Body of pancreas (tissue), 4 donors: ENCODE data around the gene GLI3. TPM values are rescaled to one million over a fixed set of nuclear protein-coding genes. Genes with fewer than 3 reads are reported as not detected.

ENCODE experiments used
- ATAC-seq: fragments of 150-250 bp; one replicate; pipeline ENCODE4 v1.9.1; 2016
- DNase-seq, 4 donors: peaks; one replicate each; pipeline ENCODE4 v3.0.0-alpha.2; 2019
- H3K27ac ChIP-seq, 4 donors: fragments of 200-600 bp; sonication (generic); 1 replicate in 3 of 4; 2 replicates in 1 of 4; pipeline versions ENCODE4 v1.5.1 to v1.6.1; 2016 to 2019; ENCODE audit warnings: mild to moderate bottlenecking in 1 of 4, mixed read lengths in 1 of 4, moderate library complexity in 1 of 4
- H3K27me3 ChIP-seq, 2 donors: fragments of 200-600 bp; sonication (generic); one replicate each; pipeline ENCODE4 v1.6.0; 2016; ENCODE audit warnings: mild to moderate bottlenecking in 1 of 2
- H3K36me3 ChIP-seq, 2 donors: fragments of 200-600 bp; sonication (generic); replicated peaks in 1 of 2; 2 replicates each; pipeline ENCODE4 v1.5.1; 2016; ENCODE audit warnings: low read depth in 2 of 2; ENCODE audit not compliant: insufficient read depth in 1 of 2
- H3K4me1 ChIP-seq: fragments of 200-600 bp; sonication (generic); one replicate; pipeline ENCODE4 v1.6.0; 2016
- H3K4me3 ChIP-seq, 2 donors: fragments of 200-600 bp; sonication (generic); 1 replicate in 1 of 2; 2 replicates in 1 of 2; pipeline ENCODE4 v1.5.1; 2016 to 2019
- H3K9me3 ChIP-seq, 3 donors: fragments of 200-600 bp; sonication (generic); 1 replicate in 2 of 3; 2 replicates in 1 of 3; pipeline ENCODE4 v1.5.1; 2016
- CTCF ChIP-seq, 7 experiments: fragments of 450-650 bp in 4 of 7; fragments of 200-600 bp in 3 of 7; sonication (generic) in 3 of 7; IDR thresholded peaks; one replicate each; pipeline ENCODE4 v1.5.1; 2016 to 2019; ENCODE audit warnings: antibody characterized with exemption in 7 of 7
- POLR2A ChIP-seq, 3 donors: fragments of 450-650 bp; IDR thresholded peaks; one replicate each; pipeline ENCODE4 v1.6.1; 2016; ENCODE audit warnings: antibody characterized with exemption in 3 of 3, mild to moderate bottlenecking in 2 of 3
- WGBS, 2 donors: methylation state at CpG; one replicate each; pipeline ENCODE4 v1.1.5; 2017; 5-methylcytosine and 5-hydroxymethylcytosine counted together
- intact Hi-C: fragments of 100-400 bp; cut with DNase I; formaldehyde crosslinking; loops from one replicate; pipeline ENCODE4 v1.15.1; 2023
- total RNA-seq, 2 donors: library from RNA; depleted of rRNA; stranded (reverse); fragments of >200 nt; gene quantifications; one replicate each; pipeline ENCODE4 v1.1.0, GENCODE V29; 2016

GLI3 gene
- total RNA-seq, 2 donors from 2014 or later, result 1.0 to 2.0 TPM

GRCh38 chr7:42231043-42231787 is 5.8 kb downstream of the GLI3 start:
- no peak for TF ChIP-seq CTCF (IDR thresholded peaks at IDR 0.05)
- no peak for TF ChIP-seq POLR2A (IDR thresholded peaks at IDR 0.05)
- H3K9me3 ChIP-seq, result no peaks in the 10 kb centered on the region
- DNase-seq, result no peak
- intact Hi-C loops, result no loop called here
- H3K36me3 ChIP-seq, result no peaks in the 10 kb centered on the region
- peaks cover 0 to 23% of the 10 kb centered on the region in 2 donors for H3K27me3 ChIP-seq
- H3K4me1 ChIP-seq, result peaks cover 19% of the 10 kb centered on the region
- H3K27ac ChIP-seq, result no peak overlapping the region
- ATAC-seq, result no peak
- 48 to 76% methylated on average over 1 of the region's 1 CpG for WGBS, 2 donors
- H3K4me3 ChIP-seq, result no peak overlapping the region

- H3K27ac ChIP-seq, result no peak overlapping the region
- peaks cover 12% of the 10 kb centered on the region for H3K4me1 ChIP-seq
- TF ChIP-seq POLR2A (IDR thresholded peaks at IDR 0.05) (no peak), CTCF (IDR thresholded peaks at IDR 0.05) (no peak)
- no peaks in the 10 kb centered on the region for H3K36me3 ChIP-seq
- WGBS, 2 donors, result 4 to 14% methylated on average over 16 to 51 of the region's 51 CpGs
- DNase-seq (peak in 2 of 4 donors; percentile 16 to 37), ATAC-seq (peak; percentile 47)
- peaks cover 0 to 18% of the 10 kb centered on the region in 2 donors for H3K27me3 ChIP-seq
- no peak overlapping the region for H3K4me3 ChIP-seq
- H3K9me3 ChIP-seq, result no peaks in the 10 kb centered on the region
- intact Hi-C loops, result no loop called here
These were observed 8.9 kb downstream of the GLI3 start for GRCh38 chr7:42227936-42228591.

- WGBS, 2 donors, result 21 to 35% methylated on average over 13 of the region's 13 CpGs
- intact Hi-C loops, result no loop called here
- no peak for DNase-seq
- no peak for ATAC-seq
- Histone ChIP-seq H3K27me3 (peaks cover 0 to 18% of the 10 kb centered on the region in 2 donors), H3K27ac (no peak overlapping the region), H3K4me1 (peaks cover 12% of the 10 kb centered on the region), H3K9me3 (no peaks in the 10 kb centered on the region), H3K4me3 (no peak overlapping the region), H3K36me3 (no peaks in the 10 kb centered on the region)
- TF ChIP-seq CTCF (IDR thresholded peaks at IDR 0.05) (no peak), POLR2A (IDR thresholded peaks at IDR 0.05) (no peak)
These were observed 9.5 kb downstream of the GLI3 start for GRCh38 chr7:42227541-42227935.

- DNase-seq, result no peak
- no peaks in the 10 kb centered on the region for H3K36me3 ChIP-seq
- TF ChIP-seq CTCF (IDR thresholded peaks at IDR 0.05) (no peak), POLR2A (IDR thresholded peaks at IDR 0.05) (no peak)
- H3K27me3 ChIP-seq, result peaks cover 0 to 16% of the 10 kb centered on the region in 2 donors
- intact Hi-C loops, result no loop called here
- no peaks in the 10 kb centered on the region for H3K9me3 ChIP-seq
- peaks cover 12% of the 10 kb centered on the region for H3K4me1 ChIP-seq
- ATAC-seq, result no peak
- 40 to 45% methylated on average over 5 of the region's 5 CpGs for WGBS, 2 donors
- no peak overlapping the region for H3K27ac ChIP-seq
- H3K4me3 ChIP-seq, result no peak overlapping the region
These were observed 10.0 kb downstream of the GLI3 start for GRCh38 chr7:42227021-42227420.
